ENCODE results near the gene ACYP1.

ACYP1 gene
- 6.7 to 11.8 (median 9.9) reads per million in 3 donors for total RNA-seq

GRCh38 chr14:75063491-75064204 is at the start of gene ACYP1:
TSS of gene ACYP1 (minus strand) at chr14:75064024. CDS start at chr14:75063553, 471 bp downstream.
- H3K27me3 ChIP-seq (replicated peaks; ENCODE audit: control insufficient read depth, insufficient read depth, low read length, poor library complexity, severe bottlenecking) = no peaks in the 10 kb centered on the region
- H3K4me3 ChIP-seq (ENCODE audit: insufficient read depth, low read depth, low read length, poor library complexity, severe bottlenecking) = peak within 1 kb of the TSS; percentile 80
- H3K27ac ChIP-seq (ENCODE audit: insufficient read depth, low read length, poor library complexity, severe bottlenecking) = peak within 1 kb of the TSS; percentile 77
- peak; percentile 75 to 86 (median 83) for DNase-seq
- H3K36me3 ChIP-seq (ENCODE audit: control insufficient read depth, insufficient read depth, low read length) = no peaks in the 10 kb centered on the region
- peaks cover 5% of the 10 kb centered on the region for H3K4me1 ChIP-seq (ENCODE audit: control insufficient read depth, insufficient read depth, low read length, poor library complexity, severe bottlenecking)
- no peaks in the 10 kb centered on the region for H3K9me3 ChIP-seq (ENCODE audit: control insufficient read depth, low read length)

GRCh38 chr14:75109877-75110276 is 46.1 kb upstream of the ACYP1 start:
- DNase-seq = no peak
- H3K36me3 ChIP-seq (ENCODE audit: control insufficient read depth, insufficient read depth, low read length) = peaks cover 72% of the 10 kb centered on the region
- no peaks in the 10 kb centered on the region for H3K9me3 ChIP-seq (ENCODE audit: control insufficient read depth, low read length)
- no peak overlapping the region for H3K27ac ChIP-seq (ENCODE audit: insufficient read depth, low read length, poor library complexity, severe bottlenecking)
- no peak overlapping the region for H3K4me3 ChIP-seq (ENCODE audit: insufficient read depth, low read depth, low read length, poor library complexity, severe bottlenecking)
- no peaks in the 10 kb centered on the region for H3K4me1 ChIP-seq (ENCODE audit: control insufficient read depth, insufficient read depth, low read length, poor library complexity, severe bottlenecking)
- H3K27me3 ChIP-seq (replicated peaks; ENCODE audit: control insufficient read depth, insufficient read depth, low read length, poor library complexity, severe bottlenecking) = no peaks in the 10 kb centered on the region

GRCh38 chr14:75107186-75107585 is 43.4 kb upstream of the ACYP1 start:
- no peak overlapping the region for H3K4me3 ChIP-seq (ENCODE audit: insufficient read depth, low read depth, low read length, poor library complexity, severe bottlenecking)
- no peaks in the 10 kb centered on the region for H3K4me1 ChIP-seq (ENCODE audit: control insufficient read depth, insufficient read depth, low read length, poor library complexity, severe bottlenecking)
- no peak overlapping the region for H3K27ac ChIP-seq (ENCODE audit: insufficient read depth, low read length, poor library complexity, severe bottlenecking)
- peaks cover 55% of the 10 kb centered on the region for H3K36me3 ChIP-seq (ENCODE audit: control insufficient read depth, insufficient read depth, low read length)
- DNase-seq = no peak
- no peaks in the 10 kb centered on the region for H3K27me3 ChIP-seq (replicated peaks; ENCODE audit: control insufficient read depth, insufficient read depth, low read length, poor library complexity, severe bottlenecking)
- no peaks in the 10 kb centered on the region for H3K9me3 ChIP-seq (ENCODE audit: control insufficient read depth, low read length)

- Histone ChIP-seq H3K4me1 (ENCODE audit: control insufficient read depth, insufficient read depth, low read length, poor library complexity, severe bottlenecking) (no peaks in the 10 kb centered on the region), H3K27me3 (replicated peaks; ENCODE audit: control insufficient read depth, insufficient read depth, low read length, poor library complexity, severe bottlenecking) (no peaks in the 10 kb centered on the region), H3K9me3 (ENCODE audit: control insufficient read depth, low read length) (no peaks in the 10 kb centered on the region), H3K36me3 (ENCODE audit: control insufficient read depth, insufficient read depth, low read length) (peaks cover 59% of the 10 kb centered on the region), H3K27ac (ENCODE audit: insufficient read depth, low read length, poor library complexity, severe bottlenecking) (no peak overlapping the region), H3K4me3 (ENCODE audit: insufficient read depth, low read depth, low read length, poor library complexity, severe bottlenecking) (no peak overlapping the region)
- no peak for DNase-seq
Measured at GRCh38 chr14:75101491-75101890, 37.7 kb upstream of the ACYP1 start.

GRCh38 chr14:75098682-75099081 is 34.9 kb upstream of the ACYP1 start:
- no peaks in the 10 kb centered on the region for H3K9me3 ChIP-seq (ENCODE audit: control insufficient read depth, low read length)
- DNase-seq = no peak
- H3K36me3 ChIP-seq (ENCODE audit: control insufficient read depth, insufficient read depth, low read length) = peaks cover 62% of the 10 kb centered on the region
- no peak overlapping the region for H3K4me3 ChIP-seq (ENCODE audit: insufficient read depth, low read depth, low read length, poor library complexity, severe bottlenecking)
- H3K27me3 ChIP-seq (replicated peaks; ENCODE audit: control insufficient read depth, insufficient read depth, low read length, poor library complexity, severe bottlenecking) = no peaks in the 10 kb centered on the region
- no peak overlapping the region for H3K27ac ChIP-seq (ENCODE audit: insufficient read depth, low read length, poor library complexity, severe bottlenecking)
- H3K4me1 ChIP-seq (ENCODE audit: control insufficient read depth, insufficient read depth, low read length, poor library complexity, severe bottlenecking) = no peaks in the 10 kb centered on the region

- H3K4me3 ChIP-seq (ENCODE audit: insufficient read depth, low read depth, low read length, poor library complexity, severe bottlenecking) = no peak overlapping the region
- DNase-seq = no peak
- peaks cover 63% of the 10 kb centered on the region for H3K36me3 ChIP-seq (ENCODE audit: control insufficient read depth, insufficient read depth, low read length)
- no peaks in the 10 kb centered on the region for H3K9me3 ChIP-seq (ENCODE audit: control insufficient read depth, low read length)
- no peaks in the 10 kb centered on the region for H3K27me3 ChIP-seq (replicated peaks; ENCODE audit: control insufficient read depth, insufficient read depth, low read length, poor library complexity, severe bottlenecking)
- H3K27ac ChIP-seq (ENCODE audit: insufficient read depth, low read length, poor library complexity, severe bottlenecking) = no peak overlapping the region
- H3K4me1 ChIP-seq (ENCODE audit: control insufficient read depth, insufficient read depth, low read length, poor library complexity, severe bottlenecking) = no peaks in the 10 kb centered on the region
Measured at GRCh38 chr14:75098212-75098611, 34.4 kb upstream of the ACYP1 start.

- peaks cover 70% of the 10 kb centered on the region for H3K36me3 ChIP-seq (ENCODE audit: control insufficient read depth, insufficient read depth, low read length)
- no peak for DNase-seq
Measured at GRCh38 chr14:75096959-75097358, 33.1 kb upstream of the ACYP1 start.

GRCh38 chr14:75095690-75096089 is 31.9 kb upstream of the ACYP1 start:
- Histone ChIP-seq H3K4me3 (ENCODE audit: insufficient read depth, low read depth, low read length, poor library complexity, severe bottlenecking) (no peak overlapping the region), H3K36me3 (ENCODE audit: control insufficient read depth, insufficient read depth, low read length) (peaks cover 67% of the 10 kb centered on the region), H3K4me1 (ENCODE audit: control insufficient read depth, insufficient read depth, low read length, poor library complexity, severe bottlenecking) (no peaks in the 10 kb centered on the region), H3K27ac (ENCODE audit: insufficient read depth, low read length, poor library complexity, severe bottlenecking) (no peak overlapping the region), H3K9me3 (ENCODE audit: control insufficient read depth, low read length) (no peaks in the 10 kb centered on the region), H3K27me3 (replicated peaks; ENCODE audit: control insufficient read depth, insufficient read depth, low read length, poor library complexity, severe bottlenecking) (no peaks in the 10 kb centered on the region)
- no peak for DNase-seq

More at GRCh38 chr14:75096959-75097358, 33.1 kb upstream of the ACYP1 start:
- H3K4me1 ChIP-seq (ENCODE audit: control insufficient read depth, insufficient read depth, low read length, poor library complexity, severe bottlenecking) = no peaks in the 10 kb centered on the region
- H3K9me3 ChIP-seq (ENCODE audit: control insufficient read depth, low read length) = no peaks in the 10 kb centered on the region
- H3K27ac ChIP-seq (ENCODE audit: insufficient read depth, low read length, poor library complexity, severe bottlenecking) = no peak overlapping the region
- H3K27me3 ChIP-seq (replicated peaks; ENCODE audit: control insufficient read depth, insufficient read depth, low read length, poor library complexity, severe bottlenecking) = no peaks in the 10 kb centered on the region
- H3K4me3 ChIP-seq (ENCODE audit: insufficient read depth, low read depth, low read length, poor library complexity, severe bottlenecking) = no peak overlapping the region

- H3K4me1 ChIP-seq (ENCODE audit: control insufficient read depth, insufficient read depth, low read length, poor library complexity, severe bottlenecking) = no peaks in the 10 kb centered on the region
- DNase-seq = no peak
- peaks cover 64% of the 10 kb centered on the region for H3K36me3 ChIP-seq (ENCODE audit: control insufficient read depth, insufficient read depth, low read length)
- no peaks in the 10 kb centered on the region for H3K27me3 ChIP-seq (replicated peaks; ENCODE audit: control insufficient read depth, insufficient read depth, low read length, poor library complexity, severe bottlenecking)
- no peaks in the 10 kb centered on the region for H3K9me3 ChIP-seq (ENCODE audit: control insufficient read depth, low read length)
- H3K27ac ChIP-seq (ENCODE audit: insufficient read depth, low read length, poor library complexity, severe bottlenecking) = no peak overlapping the region
- H3K4me3 ChIP-seq (ENCODE audit: insufficient read depth, low read depth, low read length, poor library complexity, severe bottlenecking) = no peak overlapping the region
Measured at GRCh38 chr14:75094896-75095295, 31.1 kb upstream of the ACYP1 start.

- no peaks in the 10 kb centered on the region for H3K27me3 ChIP-seq (replicated peaks; ENCODE audit: control insufficient read depth, insufficient read depth, low read length, poor library complexity, severe bottlenecking)
- H3K36me3 ChIP-seq (ENCODE audit: control insufficient read depth, insufficient read depth, low read length) = peaks cover 51% of the 10 kb centered on the region
Measured at GRCh38 chr14:75092698-75093097, 28.9 kb upstream of the ACYP1 start.

More at GRCh38 chr14:75092698-75093097, 28.9 kb upstream of the ACYP1 start:
- no peak for DNase-seq
- Histone ChIP-seq H3K4me1 (ENCODE audit: control insufficient read depth, insufficient read depth, low read length, poor library complexity, severe bottlenecking) (no peaks in the 10 kb centered on the region), H3K4me3 (ENCODE audit: insufficient read depth, low read depth, low read length, poor library complexity, severe bottlenecking) (no peak overlapping the region), H3K27ac (ENCODE audit: insufficient read depth, low read length, poor library complexity, severe bottlenecking) (no peak overlapping the region), H3K9me3 (ENCODE audit: control insufficient read depth, low read length) (no peaks in the 10 kb centered on the region)
